Activated CD4-positive, alpha-beta T cell treated with anti-CD3 and anti-CD28 coated beads, Interleukin-2, amount 50 U/mL, for 1 hour (primary cell): ENCODE data around the gene IGLL5.

Experiments used
- DNase-seq: peaks from one replicate; pipeline ENCODE4 v3.0.0-alpha.2; 2020

Gene IGLL5

DNA sequence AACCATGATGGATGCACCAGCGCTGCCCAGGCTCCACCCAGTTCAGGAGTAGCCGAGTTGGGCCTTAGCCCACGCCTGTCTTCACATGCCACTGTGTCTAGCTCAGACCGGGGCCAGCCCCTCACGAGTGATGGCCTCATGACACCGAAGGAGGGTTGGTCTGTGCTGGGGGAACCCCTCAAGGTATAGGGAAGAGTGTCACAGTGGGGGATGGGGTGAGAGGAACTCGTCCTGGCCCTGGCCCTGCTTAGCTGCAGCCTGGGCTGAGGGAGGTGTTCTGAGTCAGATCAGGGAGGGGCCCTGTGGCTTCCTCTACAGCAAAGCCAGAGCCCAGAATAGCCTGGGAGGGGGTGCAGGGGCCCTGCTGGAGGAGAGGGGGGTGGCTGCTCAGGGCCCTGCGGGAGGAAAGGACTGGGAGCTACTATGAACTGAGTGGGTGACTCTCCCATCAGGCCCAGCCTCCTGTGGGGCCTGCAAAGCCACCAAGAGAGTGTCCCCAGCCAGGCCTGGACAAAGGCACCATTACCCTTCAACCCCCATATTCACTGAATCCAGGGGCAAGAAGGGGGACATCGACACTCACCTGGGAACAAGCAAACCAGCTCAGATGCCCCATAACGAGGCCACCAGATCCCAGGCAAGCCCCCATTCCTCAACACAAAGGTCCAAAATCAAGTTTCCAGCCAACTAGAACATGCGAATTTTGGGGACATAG is 41.2 kb downstream of the IGLL5 start:
- peak; percentile 17 for DNase-seq

DNA sequence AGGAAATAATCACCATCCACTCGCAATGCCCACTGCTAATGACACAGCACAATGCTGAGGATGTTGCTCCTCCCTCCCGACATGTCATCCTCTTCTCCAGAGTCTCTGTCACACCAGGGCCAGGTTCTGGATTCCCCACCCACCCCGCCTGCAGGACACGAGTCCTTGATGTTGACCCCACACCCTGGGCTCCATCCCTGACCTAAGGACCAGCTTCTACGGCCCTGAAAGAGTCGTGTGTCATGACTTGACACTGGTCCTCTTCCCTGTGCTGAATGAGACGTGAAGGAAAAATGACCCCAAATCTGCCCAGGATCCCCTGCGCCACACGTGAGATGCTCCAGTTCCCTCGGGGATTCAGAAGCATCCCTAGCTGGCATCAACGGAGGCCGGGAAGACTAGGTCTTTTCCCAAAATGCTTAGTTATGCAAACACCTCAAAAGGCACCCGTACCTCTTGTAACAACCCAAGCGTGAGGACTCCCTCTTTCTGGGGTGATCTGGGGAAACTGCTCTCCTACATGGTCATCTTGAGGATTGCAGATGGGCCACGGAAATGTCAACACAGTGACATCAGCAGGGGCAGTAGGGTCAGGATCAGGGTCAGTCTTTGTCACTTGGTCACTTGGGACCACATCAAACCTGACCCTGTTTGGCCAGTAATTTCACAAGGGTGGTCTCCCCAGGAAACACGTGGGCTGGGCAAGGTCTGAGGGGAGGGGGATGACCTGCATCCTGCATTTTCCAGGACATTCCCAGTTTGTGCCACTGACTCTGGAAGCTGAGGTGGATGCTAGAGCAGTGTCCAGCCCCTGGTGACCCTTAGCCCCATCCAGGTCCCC is 42.0 kb downstream of the IGLL5 start:
- DNase-seq = no peak

GRCh38 chr22:22930222-22930497 is 42.5 kb downstream of the IGLL5 start:
- DNase-seq = no peak

DNA sequence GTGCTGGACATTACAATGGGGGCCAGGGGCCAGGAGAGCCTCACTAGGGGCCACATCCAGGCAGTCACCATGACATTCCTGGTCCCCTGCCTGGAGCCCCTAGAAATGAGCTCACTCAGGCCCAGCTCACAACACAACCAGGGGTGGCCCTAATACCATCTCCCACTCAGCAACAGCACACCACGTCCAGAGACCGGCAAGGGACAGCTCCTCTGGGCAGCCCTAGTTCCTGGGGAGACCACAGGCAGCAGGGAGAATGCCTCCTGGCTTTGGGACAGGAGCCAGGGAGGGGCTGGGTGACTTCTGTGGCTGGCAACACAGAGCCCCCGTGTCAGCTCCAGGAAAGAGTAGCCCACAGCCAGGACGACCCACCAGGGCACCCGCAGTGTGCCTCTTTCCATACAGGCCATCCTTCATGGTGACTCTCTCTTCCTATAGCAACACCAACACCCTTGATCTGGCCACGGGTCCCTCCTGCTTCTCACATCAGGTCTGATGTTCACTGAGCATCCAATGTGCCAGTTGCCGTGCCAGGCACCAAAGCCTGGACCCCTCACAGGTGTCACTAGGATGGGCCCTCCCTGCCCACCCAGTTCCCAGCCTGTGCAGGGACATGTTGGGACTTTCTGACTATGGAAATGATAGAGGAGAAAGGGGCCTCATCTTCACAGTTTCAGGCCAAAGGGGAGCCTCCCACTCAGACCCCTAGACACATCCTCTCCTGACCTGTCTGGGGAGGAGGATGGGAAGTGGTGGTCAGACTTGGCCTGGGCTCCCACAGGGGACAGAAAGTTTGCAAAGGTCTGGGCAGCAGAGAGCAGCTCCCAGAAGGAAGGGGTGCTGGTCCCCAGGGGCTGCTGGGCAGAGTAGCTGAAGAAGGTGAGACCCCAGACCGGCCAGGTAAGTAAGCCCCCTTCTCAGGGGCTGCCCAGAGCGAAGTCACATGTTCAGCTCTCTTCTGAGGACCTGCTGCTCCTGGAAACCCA is 43.2 kb downstream of the IGLL5 start:
- DNase-seq = no peak

- DNase-seq = no peak
Measured at GRCh38 chr22:22931557-22932270, 44.1 kb downstream of the IGLL5 start.

GRCh38 chr22:22932512-22932941 is 44.9 kb downstream of the IGLL5 start:
- DNase-seq = no peak

DNA sequence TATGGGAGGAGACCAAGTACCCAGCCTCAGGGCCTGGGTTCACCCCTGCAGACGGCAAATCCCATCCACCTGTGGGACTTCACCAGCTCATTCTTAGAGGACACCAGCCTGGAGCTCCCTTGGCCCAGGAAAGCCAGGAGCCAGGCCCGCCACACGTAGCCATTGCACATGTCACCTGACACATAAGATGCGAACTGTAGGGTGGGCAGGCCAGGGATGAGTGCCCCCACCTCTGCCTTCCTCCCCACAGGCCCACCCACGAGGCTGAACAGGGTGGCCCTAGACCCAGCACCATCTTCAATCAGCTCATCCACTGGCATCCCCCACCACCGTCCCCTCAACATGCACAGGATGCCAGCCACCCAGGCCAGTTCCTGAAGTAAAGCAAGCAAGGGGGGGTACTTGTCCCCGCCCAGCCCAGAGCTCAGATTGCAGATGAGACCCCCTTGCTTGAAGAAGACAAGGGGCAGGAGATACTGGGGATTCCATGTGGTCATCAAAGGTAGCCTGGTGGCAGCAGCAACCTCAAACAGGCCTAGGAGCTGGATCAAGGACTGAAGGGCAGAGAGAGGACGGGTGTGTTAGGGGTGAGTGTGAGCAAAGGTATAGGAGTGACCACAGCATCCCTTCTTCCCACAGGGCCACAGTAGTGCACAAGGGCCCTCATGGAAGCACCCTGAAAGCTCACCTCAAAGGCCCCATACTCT is 45.6 kb downstream of the IGLL5 start:
- DNase-seq = no peak

DNA sequence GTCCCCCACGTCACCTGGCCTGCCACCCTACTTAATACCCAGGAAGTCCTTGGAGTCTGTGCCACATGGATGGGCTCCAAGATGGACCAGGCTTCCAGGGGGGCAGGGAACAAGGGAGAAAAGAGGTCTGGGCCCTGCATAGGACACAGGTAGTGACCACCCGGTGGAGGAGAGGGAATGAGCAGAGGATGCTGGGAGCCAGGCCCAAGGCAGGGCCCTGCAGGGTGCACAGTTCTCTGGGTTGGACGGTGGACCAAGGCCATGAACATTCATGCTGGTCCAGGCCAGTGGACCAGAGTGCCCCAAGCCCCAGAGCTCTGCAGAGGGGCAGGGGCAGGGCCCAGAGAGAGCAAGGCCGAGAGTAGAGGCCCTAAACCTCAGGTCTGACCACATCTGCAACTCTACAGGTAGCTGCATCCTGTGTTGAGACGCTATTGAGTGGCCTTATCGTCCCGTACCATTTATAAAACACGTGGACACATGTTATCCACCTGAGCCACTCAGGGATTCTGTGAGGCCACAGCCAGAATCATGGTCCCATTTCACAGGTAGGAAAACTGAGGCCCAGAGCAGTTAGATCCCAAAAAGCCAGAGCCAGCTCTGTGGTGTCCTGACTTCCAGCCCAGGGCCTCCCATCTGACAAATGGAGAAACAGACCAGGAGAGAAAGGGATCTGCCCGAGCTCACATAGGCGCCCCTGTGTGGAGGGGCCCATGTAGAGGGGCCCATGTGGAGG is 46.4 kb downstream of the IGLL5 start:
- no peak for DNase-seq

GRCh38 chr22:22934543-22935055 is 47.0 kb downstream of the IGLL5 start:
- no peak for DNase-seq

DNA sequence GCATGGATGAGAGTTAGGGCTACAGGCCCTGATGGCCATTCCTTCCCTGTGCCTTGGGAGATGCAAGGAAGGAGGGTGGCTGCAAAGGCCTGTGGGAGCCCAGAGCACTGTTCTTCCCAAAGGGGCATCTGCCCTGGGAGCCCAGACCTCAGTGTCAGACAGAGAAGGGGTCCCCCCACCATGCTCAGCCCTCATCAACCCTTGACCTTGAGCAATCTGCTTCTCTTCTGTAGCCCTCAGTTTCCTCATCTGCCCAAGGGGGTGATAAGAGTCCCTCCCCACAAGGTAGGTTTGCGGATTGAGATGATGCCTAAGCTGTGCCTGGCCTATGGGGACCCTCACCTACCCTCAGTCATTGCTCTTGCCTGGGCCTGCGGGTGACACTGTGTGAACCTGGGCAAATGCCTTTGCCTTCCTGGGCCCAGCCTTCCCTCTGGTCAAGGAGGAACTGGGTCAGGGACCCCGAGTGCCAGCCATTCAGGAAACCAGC is 47.5 kb downstream of the IGLL5 start:
- no peak for DNase-seq

- no peak for DNase-seq
Measured at GRCh38 chr22:22935546-22936157, 48.0 kb downstream of the IGLL5 start.

DNA sequence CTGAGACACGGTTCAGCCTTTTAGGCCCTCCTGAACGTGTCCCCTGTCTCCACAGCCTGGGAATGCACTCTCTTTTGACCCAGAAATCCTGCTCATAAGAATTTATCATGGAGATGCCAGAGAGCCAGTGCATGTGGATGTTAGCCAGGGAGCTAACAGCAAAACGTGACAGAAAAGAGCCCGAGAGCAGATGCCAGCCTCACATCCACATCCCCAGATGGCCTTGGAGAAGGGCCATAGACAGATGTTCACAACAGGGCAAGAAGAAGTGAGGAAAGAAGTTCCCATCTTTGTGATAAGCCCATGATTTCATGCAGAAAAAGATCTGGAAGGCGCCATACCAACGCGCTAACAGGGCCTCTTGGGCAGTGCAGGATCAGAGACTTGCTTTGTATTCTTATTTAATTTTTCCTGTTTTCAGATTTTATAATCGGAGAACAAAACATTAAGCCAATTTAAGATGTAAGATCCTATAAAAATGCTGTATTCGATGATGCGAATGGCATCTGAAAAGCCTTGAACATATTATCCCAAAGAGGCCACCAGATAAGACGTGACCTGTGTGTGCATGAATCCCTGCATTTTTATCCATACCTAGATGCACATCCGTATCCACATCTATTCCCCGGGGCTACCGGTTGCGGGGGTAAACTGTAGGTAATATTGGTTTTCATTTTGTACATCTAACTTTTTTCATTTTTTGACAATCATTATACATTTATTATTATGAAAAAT is 48.7 kb downstream of the IGLL5 start:
- DNase-seq = no peak

DNA sequence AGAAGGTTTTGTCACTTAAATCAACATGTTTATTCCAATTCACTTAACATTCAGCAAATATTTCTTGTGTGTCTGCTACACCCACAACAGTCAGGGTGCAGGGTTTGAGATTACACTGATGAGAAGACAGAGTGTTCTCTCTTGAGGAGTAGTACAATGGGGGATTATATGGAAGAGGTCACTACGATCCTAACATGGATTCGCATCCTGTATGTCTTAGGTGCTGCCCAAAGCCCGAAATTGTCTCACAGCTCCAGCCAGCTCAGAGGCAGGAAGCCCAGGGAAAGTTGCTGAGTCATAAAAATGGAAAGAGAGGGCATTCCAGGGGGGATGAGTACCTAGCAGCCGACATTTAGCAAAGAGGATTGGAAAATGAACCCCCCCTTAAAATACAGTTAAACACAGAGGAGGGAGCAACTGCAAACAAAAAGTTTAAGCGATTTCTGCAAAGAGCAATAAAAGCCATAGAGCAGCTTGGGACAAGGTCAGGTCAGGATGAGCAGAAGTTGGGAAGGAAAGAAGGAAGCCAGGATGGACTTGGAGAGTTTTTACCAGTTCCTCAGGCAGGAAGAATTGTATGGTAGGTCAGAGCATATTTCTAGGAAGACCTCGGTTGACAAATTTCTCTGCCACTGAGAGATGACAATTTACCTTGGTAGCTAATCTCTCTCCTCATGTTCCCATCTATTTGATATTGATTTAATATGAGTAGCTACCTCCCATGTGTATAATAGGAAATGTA is 49.5 kb downstream of the IGLL5 start:
- no peak for DNase-seq

DNA sequence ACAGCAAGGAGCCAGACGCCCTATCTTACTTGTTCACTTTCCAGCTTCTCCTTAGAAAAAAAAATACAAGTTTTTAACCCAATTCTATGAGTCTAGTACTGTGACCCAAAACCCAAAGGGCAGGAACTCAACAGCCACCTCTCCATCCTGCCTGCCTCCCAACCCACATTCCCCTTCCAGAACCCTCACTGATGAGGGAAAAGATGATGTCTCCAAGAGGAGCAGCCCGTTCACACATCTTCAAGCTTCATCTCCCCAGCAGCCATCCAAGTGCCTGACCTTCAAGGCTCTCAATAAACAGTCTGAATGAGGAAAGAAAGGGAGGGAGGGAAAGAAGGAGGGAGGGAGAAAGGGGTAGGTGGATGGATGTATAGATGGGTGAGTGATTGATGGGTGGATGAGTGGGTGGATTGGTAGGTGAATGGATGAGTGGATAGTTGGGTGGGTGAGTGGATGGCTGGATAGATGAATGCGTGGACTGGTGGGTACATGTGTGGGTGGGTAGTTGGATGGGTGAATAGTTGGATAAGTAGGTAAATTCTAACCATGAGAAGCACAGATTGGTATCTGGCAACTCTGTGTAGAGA is 50.4 kb downstream of the IGLL5 start:
- no peak for DNase-seq

GRCh38 chr22:22938672-22939587 is 51.3 kb downstream of the IGLL5 start:
- DNase-seq = no peak

DNA sequence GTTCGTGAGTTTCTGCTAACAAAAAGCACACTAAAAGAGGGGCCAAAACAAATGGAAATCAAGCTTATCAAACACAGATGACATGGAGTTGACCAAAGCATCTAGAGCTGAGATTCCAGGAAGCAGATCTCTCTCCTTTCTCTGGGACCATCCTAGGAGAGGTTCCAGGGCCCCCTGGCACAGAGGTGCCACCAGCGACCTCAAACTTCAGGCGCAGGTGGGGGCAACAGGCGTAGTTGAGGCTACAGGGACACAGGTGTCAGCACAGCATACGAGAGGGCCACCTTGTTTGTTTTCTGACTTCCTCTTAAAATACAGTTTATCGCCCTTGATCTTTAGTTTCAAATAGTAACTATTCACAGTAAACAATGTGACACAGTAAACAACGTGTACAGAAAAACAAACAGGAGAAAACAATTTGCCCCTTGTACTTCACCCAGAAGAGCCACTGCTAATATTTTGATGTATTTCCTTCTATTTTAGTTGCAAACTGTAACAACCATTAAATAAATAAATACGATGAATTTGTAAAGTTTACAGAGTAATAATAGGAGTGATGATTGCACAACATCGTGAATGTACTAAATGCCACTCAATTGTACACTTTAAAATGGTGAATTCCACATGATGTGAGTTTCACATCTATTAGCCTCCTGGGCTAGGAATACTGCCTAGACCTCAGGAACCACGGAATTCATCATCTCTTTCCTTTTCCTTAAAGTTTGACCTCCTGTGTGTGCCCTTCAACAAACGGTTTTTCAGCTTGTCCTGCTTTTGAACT is 52.2 kb downstream of the IGLL5 start:
- DNase-seq = no peak
